ENCODE data around the gene ABCC5.

DNA sequence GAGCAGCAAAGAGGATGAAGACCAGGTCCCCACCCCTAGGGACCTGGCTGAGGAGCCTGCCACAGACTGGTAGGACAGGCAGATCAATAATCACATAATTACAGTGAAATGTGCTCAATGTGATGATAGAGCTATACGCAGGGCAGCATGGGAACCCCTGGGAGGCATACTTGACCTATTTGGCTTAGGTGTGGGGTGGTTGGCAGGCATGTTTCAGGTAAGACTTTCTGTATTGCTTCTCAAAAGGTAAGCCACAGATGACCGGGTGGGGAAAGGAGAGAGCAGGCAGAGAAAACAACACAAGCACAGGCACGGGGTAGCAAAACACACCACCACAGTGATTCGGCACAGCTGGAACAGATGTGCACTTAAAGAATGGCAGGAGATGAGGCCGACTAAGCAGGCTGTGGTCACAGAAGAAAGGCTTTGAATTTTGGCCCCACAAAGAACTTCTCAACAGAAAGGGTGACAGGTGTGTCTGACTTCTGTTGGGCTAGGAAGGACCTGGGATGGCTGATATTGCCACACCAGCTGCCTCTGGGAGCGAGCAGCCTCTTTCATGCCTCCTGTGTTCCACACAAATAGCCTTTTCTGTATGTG is 64.1 kb downstream of the ABCC5 start:
- TF ChIP-seq, protein P1, sequence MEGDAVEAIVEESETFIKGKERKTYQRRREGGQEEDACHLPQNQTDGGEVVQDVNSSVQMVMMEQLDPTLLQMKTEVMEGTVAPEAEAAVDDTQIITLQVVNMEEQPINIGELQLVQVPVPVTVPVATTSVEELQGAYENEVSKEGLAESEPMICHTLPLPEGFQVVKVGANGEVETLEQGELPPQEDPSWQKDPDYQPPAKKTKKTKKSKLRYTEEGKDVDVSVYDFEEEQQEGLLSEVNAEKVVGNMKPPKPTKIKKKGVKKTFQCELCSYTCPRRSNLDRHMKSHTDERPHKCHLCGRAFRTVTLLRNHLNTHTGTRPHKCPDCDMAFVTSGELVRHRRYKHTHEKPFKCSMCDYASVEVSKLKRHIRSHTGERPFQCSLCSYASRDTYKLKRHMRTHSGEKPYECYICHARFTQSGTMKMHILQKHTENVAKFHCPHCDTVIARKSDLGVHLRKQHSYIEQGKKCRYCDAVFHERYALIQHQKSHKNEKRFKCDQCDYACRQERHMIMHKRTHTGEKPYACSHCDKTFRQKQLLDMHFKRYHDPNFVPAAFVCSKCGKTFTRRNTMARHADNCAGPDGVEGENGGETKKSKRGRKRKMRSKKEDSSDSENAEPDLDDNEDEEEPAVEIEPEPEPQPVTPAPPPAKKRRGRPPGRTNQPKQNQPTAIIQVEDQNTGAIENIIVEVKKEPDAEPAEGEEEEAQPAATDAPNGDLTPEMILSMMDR (IDR thresholded peaks at IDR 0.05; ENCODE audit: low read length): no peak
- TF ChIP-seq EZH2 (optimal IDR thresholded peaks at IDR 0.05; ENCODE audit: low read depth, low read length): no peak
- no peak for TF ChIP-seq EZH2phosphoT487 (IDR thresholded peaks at IDR 0.05; ENCODE audit: low read length)

Measured in MM.1S (cell line).